ENCODE data around the gene ATF5.
"Not testable (repeated sequence)": the region's sequence is repeated elsewhere in the genome, so short reads cannot be mapped to it uniquely, and the experiment has no call there.

The ATF5 gene

GRCh38 chr19:49953416-49953815 lies 24.4 kb downstream of the ATF5 start:
- no peak overlapping the region for H3K27ac ChIP-seq
- no peak for TF ChIP-seq CTCF (conservative IDR thresholded peaks at IDR 0.05)
- TF ChIP-seq ZFX (IDR thresholded peaks at IDR 0.05), result no peak

- H3K27ac ChIP-seq, result no peak overlapping the region
- no peak for TF ChIP-seq CTCF (conservative IDR thresholded peaks at IDR 0.05)
- TF ChIP-seq ZFX (IDR thresholded peaks at IDR 0.05), result no peak
These were observed 25.3 kb downstream of the ATF5 start for GRCh38 chr19:49954092-49954829.

- no peak overlapping the region for H3K27ac ChIP-seq
- TF ChIP-seq ZFX (IDR thresholded peaks at IDR 0.05) (no peak), CTCF (conservative IDR thresholded peaks at IDR 0.05) (no peak)
These were observed 25.9 kb downstream of the ATF5 start for GRCh38 chr19:49954933-49955332.

- TF ChIP-seq ZFX (IDR thresholded peaks at IDR 0.05) (no peak), CTCF (conservative IDR thresholded peaks at IDR 0.05) (no peak)
- no peak overlapping the region for H3K27ac ChIP-seq
These were observed 27.1 kb downstream of the ATF5 start for GRCh38 chr19:49956115-49956495.

- no peak overlapping the region for H3K27ac ChIP-seq
- no peak for TF ChIP-seq CTCF (conservative IDR thresholded peaks at IDR 0.05)
- no peak for TF ChIP-seq ZFX (IDR thresholded peaks at IDR 0.05)
These were observed 28.4 kb downstream of the ATF5 start for GRCh38 chr19:49957262-49957915.

- not testable (repeated sequence) for H3K27ac ChIP-seq
These were observed 29.1 kb downstream of the ATF5 start for GRCh38 chr19:49958144-49958543.

GRCh38 chr19:49958596-49958995 lies 29.6 kb downstream of the ATF5 start:
- H3K27ac ChIP-seq, result not testable (repeated sequence)

- H3K27ac ChIP-seq, result not testable (repeated sequence)
These were observed 30.9 kb downstream of the ATF5 start for GRCh38 chr19:49959892-49960291.

GRCh38 chr19:49960980-49961379 lies 32.0 kb downstream of the ATF5 start, which contains the start of gene SIGLEC11:
SIGLEC11 (minus strand) TSS chr19:49961172; CDS start chr19:49961081, 91 bp downstream.
- H3K27ac ChIP-seq, result not testable (repeated sequence)
